Osteoblast (primary cell): ENCODE measurements around the gene CLIC5. TPM values are rescaled to one million over a fixed set of nuclear protein-coding genes. Genes with fewer than 3 reads are reported as not detected.
A peak's percentile ranks its signal among the peaks of the same experiment; 100 is the strongest.

Experiments used
- DNase-seq: peaks from one replicate; pipeline ENCODE4 v3.0.0; 2011; ENCODE audit warnings: low spot score, mixed read lengths; ENCODE audit not compliant: insufficient read length; ENCODE audit errors: missing footprints
- H2AFZ ChIP-seq: 2 replicates; pipeline ENCODE4 v1.6.0; 2011; ENCODE audit warnings: mild to moderate bottlenecking, low read length
- H3K27ac ChIP-seq: 2 replicates; pipeline ENCODE4 v1.5.1; 2011; ENCODE audit warnings: mild to moderate bottlenecking, low read depth, low read length, moderate library complexity
- H3K27me3 ChIP-seq: 2 replicates; pipeline ENCODE4 v1.6.0; 2012; ENCODE audit warnings: mild to moderate bottlenecking, control low read depth, inconsistent platforms, low read length, moderate library complexity; ENCODE audit not compliant: insufficient read depth
- H3K36me3 ChIP-seq: 2 replicates; pipeline ENCODE4 v1.5.1; 2011; ENCODE audit warnings: mild to moderate bottlenecking, low read length, control low read depth, moderate library complexity; ENCODE audit not compliant: insufficient read depth
- H3K4me1 ChIP-seq: 2 replicates; pipeline ENCODE4 v1.5.1; 2011; ENCODE audit warnings: mild to moderate bottlenecking, low read length, control low read depth, moderate library complexity; ENCODE audit not compliant: insufficient read depth
- H3K4me2 ChIP-seq: 2 replicates; pipeline ENCODE4 v1.6.0; 2011; ENCODE audit warnings: mild to moderate bottlenecking, low read length; ENCODE audit not compliant: insufficient read depth
- H3K4me3 ChIP-seq: fragments of 200-600 bp; sonication (generic); 3 replicates; pipeline ENCODE4 v1.5.1; 2012; ENCODE audit warnings: mild to moderate bottlenecking, low read length, inconsistent platforms; ENCODE audit not compliant: insufficient read depth
- H3K79me2 ChIP-seq: 2 replicates; pipeline ENCODE4 v1.6.0; 2012; ENCODE audit warnings: mild to moderate bottlenecking, low read length, control low read depth, inconsistent platforms; ENCODE audit not compliant: insufficient read depth
- H3K9me3 ChIP-seq: 2 replicates; pipeline ENCODE4 v1.5.1; 2011; ENCODE audit warnings: low read depth, low read length, control low read depth
- H4K20me1 ChIP-seq: 2 replicates; pipeline ENCODE4 v1.6.0; 2012; ENCODE audit warnings: mild to moderate bottlenecking, low read length, control low read depth; ENCODE audit not compliant: insufficient read depth
- CTCF ChIP-seq: IDR thresholded peaks from 2 replicates; pipeline ENCODE4 v1.5.1; 2011; ENCODE audit warnings: mild to moderate bottlenecking, low read depth, low read length, moderate library complexity; ENCODE audit errors: extremely low read depth
- total RNA-seq: library from RNA; depleted of rRNA; stranded (reverse); fragments of >200 nt; gene quantifications from 2 replicates; pipeline ENCODE4 v1.2.3, GENCODE V29; 2012

CLIC5 gene
- total RNA-seq, 1 donor, result not detected

DNA sequence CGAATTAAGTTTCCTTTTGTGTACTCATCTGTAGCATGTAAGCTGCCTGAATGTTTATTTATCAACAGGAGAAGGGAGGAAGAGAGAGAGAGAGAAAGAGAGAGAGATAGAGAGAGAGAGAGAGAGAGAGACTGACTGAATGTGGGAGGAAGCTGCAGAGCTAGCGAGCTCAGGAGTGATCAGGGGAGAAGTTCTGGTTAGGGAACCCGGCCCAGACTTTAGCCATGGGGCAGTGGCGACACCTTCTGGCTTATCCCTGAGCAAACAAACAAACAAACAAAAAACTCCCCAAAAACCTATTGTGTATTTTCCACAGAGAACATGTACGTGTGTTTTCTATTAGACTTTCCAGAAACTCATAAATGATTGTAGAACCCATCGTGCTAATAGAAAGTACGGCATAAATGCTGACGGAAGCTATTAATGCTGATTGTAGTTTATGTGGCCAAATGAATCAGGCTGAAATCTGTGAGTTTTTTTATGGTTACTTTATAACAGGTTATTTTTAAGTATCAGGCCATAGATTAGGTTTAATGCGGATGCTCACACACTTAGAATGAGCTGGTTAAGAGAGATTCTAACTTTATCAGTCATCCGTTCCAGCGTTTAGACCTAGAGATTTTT lies 92.8 kb downstream of the CLIC5 start:
- DNase-seq, result peak; percentile 80
- no peaks in the 10 kb centered on the region for H3K4me1 ChIP-seq
- H2AFZ ChIP-seq, result peak overlapping the region; percentile 11
- H4K20me1 ChIP-seq, result no peaks in the 10 kb centered on the region
- H3K79me2 ChIP-seq, result no peaks in the 10 kb centered on the region
- TF ChIP-seq CTCF, result peak; percentile 92
- H3K4me2 ChIP-seq, result peak overlapping the region; percentile 45
- no peaks in the 10 kb centered on the region for H3K36me3 ChIP-seq
- H3K27me3 ChIP-seq, result no peaks in the 10 kb centered on the region
- no peak overlapping the region for H3K27ac ChIP-seq
- H3K4me3 ChIP-seq, result no peak overlapping the region
- H3K9me3 ChIP-seq, result no peaks in the 10 kb centered on the region

GRCh38 chr6:45921691-45922281 lies 93.9 kb downstream of the CLIC5 start:
- no peak overlapping the region for H3K4me3 ChIP-seq
- DNase-seq, result peak; percentile 3
- H2AFZ ChIP-seq, result no peak overlapping the region
- no peak overlapping the region for H3K27ac ChIP-seq
- no peaks in the 10 kb centered on the region for H3K4me1 ChIP-seq
- no peaks in the 10 kb centered on the region for H3K27me3 ChIP-seq
- no peaks in the 10 kb centered on the region for H3K36me3 ChIP-seq
- no peaks in the 10 kb centered on the region for H3K79me2 ChIP-seq
- no peak overlapping the region for H3K4me2 ChIP-seq
- H4K20me1 ChIP-seq, result no peaks in the 10 kb centered on the region
- no peak for TF ChIP-seq CTCF
- H3K9me3 ChIP-seq, result no peaks in the 10 kb centered on the region

DNA sequence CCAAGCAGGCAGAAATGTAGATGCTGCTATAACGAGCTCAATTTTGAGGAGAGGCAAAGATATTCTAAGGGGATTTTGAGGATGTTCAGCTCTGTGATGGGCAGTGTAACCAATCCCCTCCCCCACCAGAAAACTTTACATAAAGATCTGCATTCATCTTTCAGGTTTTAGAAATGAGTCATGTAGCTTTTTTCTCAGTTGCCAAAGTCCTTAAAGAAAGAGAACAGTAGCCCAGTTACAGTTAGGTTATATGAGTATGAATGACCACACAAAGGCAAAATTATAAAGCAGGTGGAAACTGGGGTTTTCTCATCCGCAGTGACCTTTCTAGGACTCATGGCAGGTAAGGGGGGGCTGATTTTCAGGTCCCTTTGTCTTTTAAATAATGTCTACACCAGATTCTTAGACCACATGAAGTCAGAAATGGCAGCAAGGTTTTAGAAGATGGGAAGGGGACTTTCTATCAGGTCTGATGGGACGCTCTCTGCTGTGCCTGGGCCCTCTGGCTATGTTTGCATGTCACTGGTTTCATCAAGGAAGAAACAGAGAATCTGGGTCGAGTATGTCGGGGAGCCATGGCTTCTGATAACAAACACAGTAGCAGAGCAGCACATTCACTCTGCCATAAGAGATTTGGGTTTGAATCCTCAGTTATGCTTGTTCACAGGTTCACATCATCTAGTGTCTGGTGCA lies 94.7 kb downstream of the CLIC5 start:
- Histone ChIP-seq H3K36me3 (no peaks in the 10 kb centered on the region), H3K4me3 (no peak overlapping the region), H3K4me1 (no peaks in the 10 kb centered on the region), H3K9me3 (no peaks in the 10 kb centered on the region), H3K79me2 (no peaks in the 10 kb centered on the region), H4K20me1 (no peaks in the 10 kb centered on the region), H3K4me2 (no peak overlapping the region), H3K27me3 (no peaks in the 10 kb centered on the region), H3K27ac (no peak overlapping the region), H2AFZ (no peak overlapping the region)
- TF ChIP-seq CTCF, result no peak
- DNase-seq, result no peak

- no peak overlapping the region for H2AFZ ChIP-seq
- DNase-seq, result no peak
- no peaks in the 10 kb centered on the region for H3K9me3 ChIP-seq
- H3K4me1 ChIP-seq, result no peaks in the 10 kb centered on the region
- no peak overlapping the region for H3K27ac ChIP-seq
- H3K4me2 ChIP-seq, result no peak overlapping the region
- no peak for TF ChIP-seq CTCF
- no peaks in the 10 kb centered on the region for H3K79me2 ChIP-seq
- H3K36me3 ChIP-seq, result no peaks in the 10 kb centered on the region
- H4K20me1 ChIP-seq, result no peaks in the 10 kb centered on the region
- H3K27me3 ChIP-seq, result no peaks in the 10 kb centered on the region
- no peak overlapping the region for H3K4me3 ChIP-seq
Observed at GRCh38 chr6:45917439-45917838, 98.2 kb downstream of the CLIC5 start.
